K562 (cell line): ENCODE results near the gene ZNF516. TPM values are rescaled to one million over a fixed set of nuclear protein-coding genes. Genes with fewer than 3 reads are reported as not detected.

Experiments used
- ATAC-seq: fragments of 200-7000 bp; cut with Tn5 transposase; 3 replicates; pipeline ENCODE4 v1.9.1; 2020; ENCODE audit warnings: moderate library complexity
- BruUV-seq: library from RNA; stranded (reverse); fragments of 400-500 nt; replicated peaks from 2 replicates; lab custom pipeline; 2021; lab: Mats Ljungman, UMichigan
- CTCF ChIA-PET: fragments of 300-600 bp; formaldehyde crosslinking; extraction: SDS; loops from one replicate; lab custom pipeline; 2021; ENCODE audit warnings: low intra/inter-chr PET ratio; lab: Yijun Ruan, JAX
- POLR2A ChIA-PET: fragments of 300-600, 350-650 bp; sonication (Branson Sonifier 250); formaldehyde crosslinking; extraction: SDS; loops from one replicate; lab custom pipeline; 2021; ENCODE audit warnings: antibody characterized with exemption, inconsistent platforms; lab: Yijun Ruan, JAX
- DNase-seq, 4 experiments: peaks; one replicate each; pipeline versions ENCODE4 v3.0.0 to v3.0.0-alpha.2; 2011 to 2018; ENCODE audit warnings: low spot score in 3 of 4, mixed read lengths in 3 of 4; ENCODE audit errors: extremely low read depth in 1 of 4
- FAIRE-seq: peaks from 2 replicates; lab custom pipeline; 2011; peaks lifted over from hg19 to GRCh38; lab: Jason Lieb, UNC
- H2AFZ ChIP-seq: 2 replicates; pipeline ENCODE4 v1.6.0; 2011; ENCODE audit warnings: low read depth, low read length, control low read depth, inconsistent platforms
- H3K27ac ChIP-seq: fragments of 200-600 bp; 3 replicates; pipeline ENCODE4 v1.8.0; 2011; ENCODE audit warnings: low read depth, mild to moderate bottlenecking, control low read depth, inconsistent platforms, low read length, moderate library complexity, mixed read lengths; ENCODE audit errors: extremely low read depth
- H3K27me3 ChIP-seq, 2 experiments: fragments of 300-600 bp in 1 of 2; 2 replicates in 1 of 2; 3 replicates in 1 of 2; pipeline versions ENCODE4 v1.6.0 to v1.8.0; 2011; ENCODE audit warnings: inconsistent platforms in 2 of 2, low read length in 2 of 2, mild to moderate bottlenecking in 1 of 2, mixed read lengths in 1 of 2, moderate library complexity in 1 of 2; ENCODE audit not compliant: control insufficient read depth in 2 of 2, insufficient read depth in 2 of 2
- H3K36me3 ChIP-seq: fragments of 300-600 bp; 3 replicates; pipeline ENCODE4 v1.8.0; 2011; ENCODE audit warnings: mild to moderate bottlenecking, low read length, inconsistent platforms; ENCODE audit not compliant: control insufficient read depth, insufficient read depth
- H3K4me1 ChIP-seq, 2 experiments: fragments of 200-600 bp in 1 of 2; replicated peaks in 1 of 2; 2 replicates in 1 of 2; 3 replicates in 1 of 2; pipeline versions ENCODE4 v1.5.1 to v1.8.0; 2011; ENCODE audit warnings: inconsistent platforms in 2 of 2, low read length in 2 of 2, mild to moderate bottlenecking in 1 of 2, mixed read lengths in 1 of 2, moderate library complexity in 1 of 2; ENCODE audit not compliant: control insufficient read depth in 2 of 2, insufficient read depth in 2 of 2
- H3K4me2 ChIP-seq: 2 replicates; pipeline ENCODE4 v1.6.1; 2011; ENCODE audit warnings: low read length, control low read depth, inconsistent platforms, mixed read lengths; ENCODE audit not compliant: insufficient read depth
- H3K4me3 ChIP-seq: fragments of 200-600 bp; sonication (generic), shearing (Covaris generic); 2 replicates; pipeline ENCODE4 v1.5.1; 2016; ENCODE audit warnings: control low read depth, inconsistent platforms
- H3K79me2 ChIP-seq: fragments of 200-600 bp; 3 replicates; pipeline ENCODE4 v1.8.0; 2011; ENCODE audit warnings: low read length, inconsistent platforms; ENCODE audit not compliant: control insufficient read depth, insufficient read depth
- H3K9ac ChIP-seq, 2 experiments: 2 replicates each; pipeline versions ENCODE4 v1.6.0 to v1.6.1; 2011; ENCODE audit warnings: low read depth in 2 of 2, low read length in 2 of 2, control low read depth in 1 of 2, inconsistent platforms in 1 of 2, mild to moderate bottlenecking in 1 of 2, mixed read lengths in 1 of 2; ENCODE audit not compliant: insufficient read depth in 1 of 2
- H3K9me1 ChIP-seq: one replicate; pipeline ENCODE4 v1.6.0; 2011; ENCODE audit warnings: inconsistent platforms, mild to moderate bottlenecking, low read length, moderate library complexity; ENCODE audit not compliant: control insufficient read depth, insufficient read depth
- H3K9me3 ChIP-seq: replicated peaks from 2 replicates; pipeline ENCODE4 v1.5.1; 2011; ENCODE audit warnings: low read depth, low read length, inconsistent platforms; ENCODE audit not compliant: control insufficient read depth, insufficient read depth
- H4K20me1 ChIP-seq: replicated peaks from 2 replicates; pipeline ENCODE4 v1.6.1; 2011; ENCODE audit warnings: low read length, inconsistent platforms, mixed read lengths; ENCODE audit not compliant: control insufficient read depth, insufficient read depth
- FUS ChIP-seq: fragments of 200-400 bp; formaldehyde crosslinking; optimal IDR thresholded peaks from 2 replicates; pipeline ENCODE3; 2017; ENCODE audit warnings: low read depth, low read length
- HNRNPK ChIP-seq: fragments of 200-400 bp; formaldehyde crosslinking; IDR thresholded peaks from one replicate; pipeline ENCODE4 v1.6.1; 2018; ENCODE audit warnings: mild to moderate bottlenecking, low read depth, low read length; ENCODE audit not compliant: poor library complexity, severe bottlenecking
- KDM4B ChIP-seq, 2 experiments: fragments of 450-650 bp in 1 of 2; sonication (generic) in 1 of 2; IDR thresholded peaks; 2 replicates each; pipeline ENCODE4 v1.6.1; 2016 to 2017; ENCODE audit warnings: borderline replicate concordance in 2 of 2, antibody characterized with exemption in 1 of 2, low read depth in 1 of 2, mild to moderate bottlenecking in 1 of 2
- KDM5B ChIP-seq: fragments of 200-600 bp; sonication (generic); IDR thresholded peaks from 2 replicates; pipeline ENCODE4 v1.6.1; 2012; ENCODE audit warnings: low read depth, mild to moderate bottlenecking, moderate library complexity, low read length, control low read depth, inconsistent platforms; ENCODE audit not compliant: insufficient replicate concordance
- MECOM ChIP-seq: fragments of 250-450 bp; sonication (Bioruptor Pico); IDR thresholded peaks from 2 replicates; pipeline ENCODE4 v1.8.0; 2022; ENCODE audit warnings: inconsistent platforms
- NFYB ChIP-seq: IDR thresholded peaks from 2 replicates; pipeline ENCODE4 v1.6.1; 2011; ENCODE audit warnings: mild to moderate bottlenecking, moderate library complexity; ENCODE audit not compliant: insufficient read length; ENCODE audit errors: extremely low read depth
- PTRF ChIP-seq: fragments of 450-650 bp; IDR thresholded peaks from 2 replicates; pipeline ENCODE4 v1.6.1; 2016; ENCODE audit warnings: mild to moderate bottlenecking, missing genetic modification characterization, missing compliant biosample characterization
- STAG1 ChIP-seq: sonication (generic); formaldehyde crosslinking; IDR thresholded peaks from 2 replicates; pipeline ENCODE4 v1.5.0; 2020; ENCODE audit warnings: missing genetic modification reagents, borderline replicate concordance
- U2AF1 ChIP-seq: fragments of 200-400 bp; formaldehyde crosslinking; optimal IDR thresholded peaks from 2 replicates; pipeline ENCODE3; 2017; ENCODE audit warnings: mild to moderate bottlenecking, low read depth, low read length, moderate library complexity
- UBTF ChIP-seq, 2 experiments: IDR thresholded peaks; 2 replicates each; pipeline ENCODE4 v1.6.1; 2012; ENCODE audit warnings: improper control_type of control experiment in 2 of 2, low read depth in 2 of 2, low read length in 2 of 2, borderline replicate concordance in 1 of 2
- ZBTB17 ChIP-seq: fragments of 450-650 bp; formaldehyde crosslinking; IDR thresholded peaks from 2 replicates; pipeline ENCODE4 v1.4.0; 2020; ENCODE audit warnings: mild to moderate bottlenecking
- ZC3H4 ChIP-seq: sonication (generic); formaldehyde crosslinking; IDR thresholded peaks from 2 replicates; pipeline ENCODE4 v1.9.0; 2021; ENCODE audit warnings: missing genetic modification reagents, borderline replicate concordance
- ZNF3 ChIP-seq: fragments of 250-450 bp; sonication (Bioruptor Pico); IDR thresholded peaks from 2 replicates; pipeline ENCODE4 v1.5.0; 2021; ENCODE audit warnings: mild to moderate bottlenecking, moderate library complexity
- WGBS: fragments of 100-300 bp; shearing (Covaris generic); methylation state at CpG from one replicate; pipeline ENCODE4 v1.1.6; 2016; ENCODE audit warnings: low coverage, mixed read lengths; ENCODE audit not compliant: insufficient coverage; ENCODE audit errors: missing lambda C conversion rate; 5-methylcytosine and 5-hydroxymethylcytosine counted together
- in situ Hi-C: fragments of 300-500 bp; cut with MboI; formaldehyde crosslinking; loops from 4 replicates; pipeline ENCODE4 v1.15.0; 2018; ENCODE audit warnings: inconsistent platforms, mixed read lengths
- intact Hi-C: fragments of 100-400 bp; cut with micrococcal nuclease; formaldehyde crosslinking; loops from 2 replicates; pipeline ENCODE4 v1.14.2; 2022
- polyA plus RNA-seq, 8 experiments: library from polyadenylated mRNA; depleted of rRNA in 4 of 8; stranded (reverse) in 5 of 8; unstranded in 3 of 8; fragments of >200 nt; fragmentation: Nextera tagmentation in 2 of 8; fragmentation: Illumina TruSeq in 1 of 8; extraction: Ambion mirVana in 2 of 8; extraction: Trizol in 1 of 8; gene quantifications; 2 replicates each; pipeline versions ENCODE4 v1.2.1 to v1.2.3, GENCODE V29; 2011 to 2014; ENCODE audit warnings: inconsistent platforms in 1 of 8, missing spikeins in 1 of 8
- total RNA-seq, 7 experiments: library from RNA; depleted of rRNA in 6 of 7; stranded (reverse); fragments of >200 nt in 6 of 7; fragmentation: Illumina TruSeq in 2 of 7; extraction: Trizol in 2 of 7; gene quantifications; 2 replicates each; pipeline versions ENCODE4 v1.2.1 to v1.2.3, GENCODE V29; 2011 to 2021; ENCODE audit warnings: low replicate concordance in 1 of 7
- TF ChIP-seq, protein P1 (sequence below), 2 experiments: fragments of 250-450 bp in 1 of 2; fragments of 450-650 bp in 1 of 2; sonication (Bioruptor Pico) in 1 of 2; IDR thresholded peaks; 2 replicates each; pipeline versions ENCODE4 v1.6.1 to v1.8.0; 2016 to 2021; ENCODE audit warnings: mild to moderate bottlenecking in 2 of 2, moderate library complexity in 2 of 2, missing compliant biosample characterization in 1 of 2, missing genetic modification characterization in 1 of 2
- TF ChIP-seq, protein P2 (sequence below): fragments of 250-450 bp; sonication (Bioruptor Pico); IDR thresholded peaks from 2 replicates; pipeline ENCODE4 v1.6.1; 2021; ENCODE audit warnings: mild to moderate bottlenecking

The ZNF516 gene
- total and polyA plus RNA-seq, 9 of the 15 experiments (the other 6 are each of a cell fraction or from before 2014, with no cell fraction given) = 0.04 to 0.20 (median 0.08) TPM; not detected in 3

DNA sequence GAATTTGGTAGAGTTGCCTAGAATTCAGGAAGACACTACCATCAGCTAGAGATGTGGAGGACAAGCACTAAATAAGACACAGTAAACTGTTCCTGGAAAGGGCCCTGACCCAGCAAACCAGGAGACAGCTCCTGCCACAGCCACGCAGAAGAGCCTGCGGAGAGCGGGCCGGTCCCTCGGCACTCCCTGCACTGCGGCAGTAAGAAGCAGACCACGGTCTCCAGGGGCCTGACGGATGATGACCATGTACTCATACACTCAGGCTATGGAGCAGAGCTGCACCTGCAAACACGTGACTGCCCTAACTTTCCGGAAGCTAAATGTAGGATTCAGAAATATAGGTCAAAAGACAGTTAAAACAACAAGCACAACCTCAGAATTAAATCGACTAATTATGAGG is 72.9 kb downstream of the ZNF516 start:
- no peak for FAIRE-seq
- H3K9ac ChIP-seq = no peak overlapping the region
- no peaks in the 10 kb centered on the region; the same call in 1 of the 2 replicates for H4K20me1 ChIP-seq
- H3K79me2 ChIP-seq = no peaks in the 10 kb centered on the region
- intact Hi-C loops = no loop called here
- ChIA-PET CTCF (no interaction called here), POLR2A (no interaction called here)
- no peaks in the 10 kb centered on the region for H3K4me1 ChIP-seq
- H3K4me3 ChIP-seq = no peak overlapping the region
- no peak overlapping the region for H2AFZ ChIP-seq
- H3K4me2 ChIP-seq = no peak overlapping the region
- no peak for DNase-seq
- H3K27me3 ChIP-seq = peaks cover 0 to 9% of the 10 kb centered on the region in 2 experiments; a peak in 2 of 5 replicates
- no peak for ATAC-seq
- H3K36me3 ChIP-seq = no peaks in the 10 kb centered on the region
- no TSS peak for BruUV-seq
- in situ Hi-C loops = no loop called here
- H3K9me1 ChIP-seq = no peaks in the 10 kb centered on the region
- WGBS = 2% methylated on average over 9 of the region's 11 CpGs
- no peaks in the 10 kb centered on the region for H3K9me3 ChIP-seq
- no peak overlapping the region for H3K27ac ChIP-seq
- TF ChIP-seq PTRF (tag) (no peak), ZBTB17 (CRISPR knock-in tag) (no peak), STAG1 (CRISPR knock-in tag) (no peak), FUS (no peak), HNRNPK (no peak), ZNF3 (CRISPR knock-in tag) (no peak), KDM4B (IDR thresholded peaks at IDR 0.05; ENCODE audit: borderline replicate concordance in 2 of 2, low read depth in 1 of 2) (no peak), KDM5B (no peak), ZC3H4 (CRISPR knock-in tag) (no peak), UBTF (IDR thresholded peaks at IDR 0.05; ENCODE audit: borderline replicate concordance in 1 of 2, low read depth in 2 of 2, low read length in 2 of 2) (no peak), MECOM (no peak), NFYB (no peak), U2AF1 (no peak)
- TF ChIP-seq, protein P1, sequence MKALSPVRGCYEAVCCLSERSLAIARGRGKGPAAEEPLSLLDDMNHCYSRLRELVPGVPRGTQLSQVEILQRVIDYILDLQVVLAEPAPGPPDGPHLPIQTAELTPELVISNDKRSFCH (CRISPR knock-in tag; IDR thresholded peaks at IDR 0.05) = no peak
- TF ChIP-seq, protein P1 (tag; IDR thresholded peaks at IDR 0.05) = no peak
- TF ChIP-seq, protein P2, sequence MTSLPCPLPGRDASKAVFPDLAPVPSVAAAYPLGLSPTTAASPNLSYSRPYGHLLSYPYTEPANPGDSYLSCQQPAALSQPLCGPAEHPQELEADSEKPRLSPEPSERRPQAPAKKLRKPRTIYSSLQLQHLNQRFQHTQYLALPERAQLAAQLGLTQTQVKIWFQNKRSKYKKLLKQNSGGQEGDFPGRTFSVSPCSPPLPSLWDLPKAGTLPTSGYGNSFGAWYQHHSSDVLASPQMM (CRISPR knock-in tag) = no peak
